ENCODE data around the gene LEP.
"Not testable (repeated sequence)": the region's sequence is repeated elsewhere in the genome, so short reads cannot be mapped to it uniquely, and the experiment has no call there.

Gene LEP

DNA sequence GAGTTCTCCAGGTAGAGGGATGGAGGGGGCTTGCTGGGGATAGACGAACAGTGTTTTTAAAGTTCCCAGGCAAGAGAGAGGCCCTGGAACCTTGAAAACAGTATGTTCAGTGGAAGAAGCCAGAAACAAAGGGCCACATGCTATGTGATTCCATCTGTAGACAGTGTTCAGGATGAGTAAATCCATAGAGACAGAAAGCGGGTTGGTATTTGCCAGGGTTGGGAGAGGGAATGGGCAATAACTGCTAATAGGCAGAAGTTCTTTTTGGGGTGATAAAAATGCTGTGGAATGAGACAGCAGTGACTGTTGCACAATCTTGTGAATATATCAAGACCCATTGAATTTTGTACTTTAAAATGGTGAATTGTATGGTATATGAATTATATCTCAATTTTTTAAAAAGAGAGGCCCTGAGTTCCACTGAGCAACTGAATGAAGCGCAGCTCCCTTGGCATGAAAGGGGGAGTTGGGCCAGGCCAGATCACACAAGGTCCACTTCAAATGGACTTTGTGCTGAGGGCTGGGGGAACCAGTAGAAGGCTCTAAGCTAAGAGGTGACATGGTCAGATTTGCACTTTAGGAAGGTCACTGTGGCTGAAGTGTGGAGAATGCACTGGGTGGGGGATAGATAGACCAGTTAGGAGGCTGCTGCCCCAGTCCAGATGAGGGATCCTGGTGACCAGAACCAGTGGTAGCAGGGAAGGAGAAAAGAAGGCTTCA, 34.0 kb downstream of the LEP start:
- no peak for DNase-seq

DNA sequence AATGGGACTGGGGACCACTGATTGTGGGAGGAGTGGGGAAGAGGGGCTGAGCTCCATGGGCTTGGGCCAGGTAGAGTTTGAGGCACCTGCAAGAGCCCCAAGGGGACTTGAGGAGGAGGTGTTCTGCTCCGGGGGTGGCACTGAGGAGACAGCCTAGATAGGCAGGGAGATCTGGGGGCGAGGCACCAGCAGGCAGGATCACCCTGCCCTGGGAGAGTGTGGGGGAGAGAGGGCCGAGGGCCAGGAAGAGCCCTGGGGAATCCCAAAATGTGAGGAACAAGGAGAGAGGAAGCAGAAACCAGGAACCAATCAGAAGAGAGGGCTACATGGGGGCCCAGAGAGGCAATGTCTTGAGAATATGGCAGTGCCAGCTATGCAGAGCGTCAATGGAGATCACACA, 34.6 kb downstream of the LEP start:
- DNase-seq, result no peak

DNA sequence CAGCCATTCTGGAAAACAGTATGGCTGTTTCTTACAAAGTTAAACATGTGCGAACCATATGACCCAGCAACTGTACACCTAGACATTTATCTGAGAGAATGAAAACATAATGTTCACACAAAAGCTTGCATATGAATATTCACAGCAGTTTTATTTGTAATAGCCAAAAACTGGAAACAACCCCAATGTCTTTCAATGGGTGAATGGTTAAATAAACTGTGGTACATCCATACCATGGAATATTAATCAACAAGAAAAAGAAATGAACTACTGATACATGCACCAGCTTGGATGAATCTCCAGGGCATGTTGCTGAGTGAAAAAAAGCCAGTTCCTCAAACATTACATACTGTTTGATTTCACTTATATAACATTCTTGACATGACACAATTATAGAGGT, 37.3 kb downstream of the LEP start:
- no peak for DNase-seq

DNA sequence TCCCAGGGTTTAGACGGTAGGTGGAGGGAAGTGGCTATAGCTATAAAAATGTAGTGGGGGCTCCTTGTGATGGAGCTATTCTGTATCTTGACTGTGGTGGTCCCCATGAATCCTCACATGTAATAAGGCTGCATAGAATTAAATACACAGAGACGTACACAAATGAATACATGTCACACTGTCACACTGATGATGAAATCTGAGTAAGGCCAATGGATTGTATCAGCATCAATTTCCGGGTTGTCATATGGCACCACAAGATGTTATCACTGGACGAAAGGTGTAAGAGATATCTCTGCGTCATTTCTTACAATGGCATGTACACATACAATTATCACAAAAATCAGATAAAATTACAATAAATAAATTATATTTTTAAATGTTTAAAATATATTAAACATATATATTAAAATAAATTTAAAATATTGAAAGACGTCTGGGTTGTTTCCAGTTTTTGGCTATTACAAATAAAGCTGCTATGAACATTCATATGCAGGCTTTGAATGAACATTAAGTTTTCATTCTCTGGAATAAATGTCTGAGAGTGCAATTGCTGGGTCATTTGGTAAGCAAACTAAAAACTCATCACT, 38.1 kb downstream of the LEP start:
- DNase-seq, result no peak

DNA sequence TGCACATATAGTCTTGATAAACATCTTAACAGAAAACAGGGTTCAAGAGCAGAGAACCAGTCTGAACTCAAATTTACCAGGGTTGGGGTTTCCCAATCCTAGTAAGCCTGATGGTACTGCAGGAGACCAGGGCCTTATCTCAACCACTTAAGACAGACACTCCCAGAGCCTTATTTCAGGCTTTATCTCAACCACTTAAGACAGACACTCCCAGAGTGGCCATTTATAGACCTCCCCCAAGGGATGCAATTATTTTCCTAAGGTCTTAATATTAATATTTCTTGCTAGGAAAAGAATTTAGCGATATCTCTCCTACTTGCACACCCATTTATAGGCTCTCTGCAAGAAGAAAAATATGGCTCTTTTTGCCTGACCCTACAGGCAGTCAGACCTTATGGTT, 39.4 kb downstream of the LEP start:
- not testable (repeated sequence) for DNase-seq

DNA sequence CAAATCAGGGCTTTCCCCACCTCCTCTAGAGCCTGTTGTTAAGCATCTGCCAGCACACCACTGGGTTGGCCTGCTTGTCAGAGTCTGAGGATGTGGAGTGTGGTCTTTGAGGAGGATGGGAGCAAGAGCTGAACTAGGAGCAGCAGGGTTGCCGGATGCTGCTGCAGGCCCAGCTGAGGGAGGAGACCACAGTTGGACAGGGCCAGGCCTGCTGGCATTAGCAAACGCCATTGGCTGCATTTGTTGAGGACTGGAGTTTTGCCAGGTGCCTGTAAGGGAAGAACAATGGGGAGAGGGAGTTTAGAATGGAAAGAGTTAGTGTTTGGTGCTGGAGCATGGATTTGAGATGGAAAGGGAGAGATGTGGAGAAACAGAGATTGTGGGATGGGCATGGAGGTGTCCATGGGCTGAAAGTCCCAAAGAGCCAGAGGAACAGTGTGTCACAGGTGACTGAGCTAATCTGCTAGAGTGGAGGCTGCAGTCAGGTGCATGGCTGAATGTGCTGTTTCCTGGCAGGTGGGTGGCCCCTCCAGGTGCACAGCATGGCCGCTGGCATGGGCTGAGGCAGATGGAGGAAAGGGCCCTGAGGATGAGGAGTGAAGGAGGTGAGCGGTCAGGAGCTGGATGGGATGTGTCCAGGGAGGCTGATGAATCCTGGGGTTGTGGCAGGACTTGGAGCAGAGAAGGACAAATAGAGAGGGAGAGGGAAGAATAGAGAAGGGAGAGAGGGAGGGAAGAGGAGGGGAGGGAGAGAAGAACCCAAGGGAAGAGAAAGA, 40.7 kb downstream of the LEP start:
- no peak for DNase-seq

DNA sequence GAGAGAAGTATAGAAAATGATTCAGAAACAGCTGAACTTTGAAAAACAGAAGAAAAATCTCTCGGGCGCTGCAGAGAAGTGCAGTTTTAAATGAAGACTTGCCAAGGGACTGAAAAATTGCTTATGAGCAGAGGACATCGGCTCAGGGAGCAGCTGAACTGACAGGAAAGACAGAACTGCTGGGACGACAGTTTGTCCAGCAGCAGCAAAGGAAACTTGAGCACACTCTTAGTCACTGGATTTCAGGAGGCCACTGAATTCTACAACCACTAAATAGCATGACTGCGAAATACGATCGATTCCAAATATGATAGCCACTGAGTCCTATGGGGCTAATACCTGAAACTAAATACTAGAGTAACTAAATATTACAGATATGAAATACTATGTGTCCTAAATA, 43.0 kb downstream of the LEP start:
- no peak for DNase-seq

DNA sequence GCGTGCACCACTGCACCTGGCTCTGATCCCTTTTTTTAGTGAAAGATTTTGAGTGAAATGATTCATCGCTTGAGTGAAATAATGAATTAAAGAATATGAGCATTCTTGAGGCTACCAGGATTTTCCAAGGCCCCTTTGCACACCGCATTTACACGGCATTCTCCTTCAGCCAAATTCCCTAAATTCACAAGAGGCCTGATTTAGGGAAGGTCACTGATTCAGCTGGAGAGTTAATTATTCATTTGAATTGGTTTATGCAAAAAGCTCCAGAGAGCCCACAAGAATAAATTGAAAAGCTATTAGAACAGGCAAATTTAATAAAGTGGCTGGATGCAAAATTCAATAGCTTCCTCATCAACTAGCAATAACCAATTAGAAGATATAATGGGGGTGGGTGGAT, 46.5 kb downstream of the LEP start:
- no peak for DNase-seq

DNA sequence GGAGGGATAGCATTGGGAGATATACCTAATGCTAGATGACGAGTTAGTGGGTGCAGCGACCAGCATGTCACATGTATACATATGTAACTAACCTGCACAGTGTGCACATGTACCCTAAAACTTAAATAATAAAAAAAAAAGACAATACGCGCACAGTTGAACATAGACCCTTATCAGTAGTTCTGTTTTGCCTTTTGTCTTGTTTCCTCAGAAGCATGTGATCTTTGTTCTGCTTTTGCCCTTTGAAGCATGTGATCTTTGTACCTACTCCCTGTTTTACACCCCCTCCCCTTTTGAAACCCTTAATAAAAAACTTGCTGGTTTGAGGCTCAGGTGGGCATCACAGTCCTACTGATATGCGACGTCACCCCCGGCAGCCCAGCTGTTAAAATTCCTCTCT, 56.9 kb downstream of the LEP start:
- DNase-seq, result not testable (repeated sequence)

DNA sequence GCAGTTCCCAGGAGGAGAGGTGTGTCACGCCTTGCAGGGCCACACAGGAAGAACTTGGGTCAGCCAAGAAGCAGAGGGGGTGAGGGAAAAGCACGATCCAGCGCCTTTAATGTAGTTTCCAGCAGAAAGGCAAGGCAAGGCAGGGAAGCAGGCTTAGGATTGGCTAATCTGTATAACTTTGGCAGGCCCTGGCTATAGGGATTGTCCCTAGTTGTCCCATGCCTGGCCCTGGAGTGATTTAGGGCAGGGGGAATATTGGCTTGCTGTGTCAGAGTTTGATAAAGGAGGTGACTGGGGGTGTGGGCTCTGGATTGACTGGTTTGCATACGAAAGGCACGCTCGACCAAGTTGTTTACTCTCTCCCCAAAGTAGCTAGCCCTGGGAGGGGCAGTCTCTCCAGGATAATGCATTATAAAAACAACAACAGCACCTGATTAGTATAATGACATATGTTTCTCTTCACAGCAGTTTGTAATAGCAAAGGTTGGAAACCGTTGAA, 58.1 kb downstream of the LEP start:
- no peak for DNase-seq

DNA sequence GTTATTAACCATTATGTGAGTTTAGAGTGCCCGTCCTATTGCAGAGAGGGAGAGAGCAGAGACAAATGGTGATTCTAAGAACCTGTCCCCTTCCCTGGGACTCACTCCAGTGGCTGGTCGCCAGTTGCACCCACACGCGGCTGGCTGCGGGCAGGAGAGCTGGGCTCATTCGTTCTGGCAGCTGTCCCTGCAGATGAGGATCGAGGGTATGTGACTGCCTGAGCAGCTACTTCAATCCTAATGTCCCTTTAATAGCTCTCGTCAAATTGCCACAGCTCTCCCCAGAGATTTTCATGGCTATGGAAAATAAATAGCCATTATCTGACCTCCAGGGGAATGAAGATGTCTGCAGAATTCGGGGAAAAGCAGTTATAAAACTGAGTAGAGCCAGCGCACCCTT, 61.1 kb downstream of the LEP start:
- DNase-seq, result no peak

DNA sequence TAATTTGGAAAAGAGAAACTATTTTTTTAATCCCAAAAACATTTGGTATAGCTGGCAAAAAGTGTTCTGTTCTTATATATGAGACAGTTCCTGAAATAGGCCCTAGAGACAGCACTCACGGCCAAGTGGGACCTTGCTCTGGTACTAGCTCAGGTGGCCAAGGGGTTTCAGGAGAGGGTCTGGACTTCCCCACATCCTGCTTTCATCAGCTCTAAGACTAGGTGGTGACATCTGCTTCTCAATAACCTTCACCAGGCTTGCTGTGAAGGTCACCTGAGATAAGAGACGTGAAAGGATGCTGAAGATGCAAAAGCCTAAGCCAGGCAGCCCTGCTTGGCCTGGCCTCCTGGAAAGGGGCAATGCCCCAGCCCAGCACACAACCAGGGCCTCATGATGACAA, 62.1 kb downstream of the LEP start:
- DNase-seq, result no peak

DNA sequence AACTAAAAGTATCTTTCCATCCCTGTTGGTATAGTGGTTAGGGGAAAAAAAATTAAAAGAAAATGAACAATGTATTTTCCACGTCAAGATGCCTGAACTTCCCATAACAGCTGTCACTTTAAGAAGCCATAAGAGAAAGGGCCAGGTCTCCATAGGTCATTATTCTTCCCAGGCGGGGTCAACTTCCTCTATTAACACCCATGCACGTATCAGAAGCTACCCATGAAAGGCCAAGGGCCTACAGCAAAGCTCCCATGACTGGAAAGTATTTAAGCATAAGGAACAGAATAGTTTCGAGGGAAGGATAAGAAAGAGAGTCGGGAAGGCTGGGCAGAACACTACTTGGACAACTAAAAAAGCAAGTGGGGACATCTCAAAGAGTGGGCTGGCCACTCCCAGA, 62.6 kb downstream of the LEP start:
- DNase-seq, result no peak

DNA sequence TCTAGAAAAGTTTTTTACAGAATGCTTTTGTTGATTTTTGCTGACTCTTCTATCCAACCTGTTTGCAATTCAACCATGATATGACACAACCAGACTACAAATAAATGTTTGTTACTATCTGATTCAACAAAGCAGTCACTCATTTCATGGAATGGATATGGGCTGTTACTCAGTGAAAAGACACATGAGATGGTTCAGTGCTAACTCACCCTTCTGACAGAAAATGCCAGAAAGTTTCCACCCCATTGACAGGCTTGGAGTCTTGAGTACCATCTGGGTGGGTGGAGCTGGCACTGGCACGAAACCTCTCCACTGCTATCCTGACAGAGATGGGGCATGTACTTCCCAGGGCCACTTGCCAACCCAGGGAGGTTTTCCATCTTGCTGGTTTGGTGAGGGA, 63.1 kb downstream of the LEP start:
- DNase-seq, result no peak

DNA sequence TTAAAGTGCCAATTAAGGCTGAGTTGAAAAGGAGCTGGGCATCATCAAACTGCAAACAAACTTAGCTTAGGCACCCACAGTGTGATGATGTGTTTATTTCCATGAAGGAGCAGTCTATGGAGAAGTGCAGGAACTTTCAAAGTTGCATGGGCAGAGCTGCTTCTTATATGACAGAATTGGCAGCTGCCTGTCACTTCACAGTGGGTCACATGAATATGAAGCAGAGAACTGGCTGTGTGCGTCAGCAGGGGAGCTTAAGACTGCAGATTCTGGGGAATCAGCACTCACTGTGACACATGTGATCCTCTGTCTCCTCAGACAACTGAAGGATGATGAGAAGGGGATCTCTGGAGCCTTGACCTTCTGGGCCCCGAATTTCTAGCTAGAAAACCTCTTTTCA, 66.0 kb downstream of the LEP start:
- DNase-seq, result no peak
